ENCODE measurements around the gene NHP2. TPM values are rescaled to one million over a fixed set of nuclear protein-coding genes. Genes with fewer than 3 reads are reported as not detected.

Gene NHP2
- polyA plus RNA-seq, 1 donor from 2014 or later: 332 TPM

GRCh38 chr5:178143246-178143645, 10.4 kb downstream of the NHP2 start:
- no peak for TF ChIP-seq EP300 (conservative IDR thresholded peaks at IDR 0.05; ENCODE audit: poor library complexity, severe bottlenecking)
- no peak for TF ChIP-seq EZH2 (IDR thresholded peaks at IDR 0.05; ENCODE audit: borderline replicate concordance, insufficient read depth, low read length, poor library complexity, severe bottlenecking)
- TF ChIP-seq RAD21 (conservative IDR thresholded peaks at IDR 0.05): no peak
- no peak for TF ChIP-seq SMC3 (conservative IDR thresholded peaks at IDR 0.05; ENCODE audit: poor library complexity)
- TF ChIP-seq, protein P1, sequence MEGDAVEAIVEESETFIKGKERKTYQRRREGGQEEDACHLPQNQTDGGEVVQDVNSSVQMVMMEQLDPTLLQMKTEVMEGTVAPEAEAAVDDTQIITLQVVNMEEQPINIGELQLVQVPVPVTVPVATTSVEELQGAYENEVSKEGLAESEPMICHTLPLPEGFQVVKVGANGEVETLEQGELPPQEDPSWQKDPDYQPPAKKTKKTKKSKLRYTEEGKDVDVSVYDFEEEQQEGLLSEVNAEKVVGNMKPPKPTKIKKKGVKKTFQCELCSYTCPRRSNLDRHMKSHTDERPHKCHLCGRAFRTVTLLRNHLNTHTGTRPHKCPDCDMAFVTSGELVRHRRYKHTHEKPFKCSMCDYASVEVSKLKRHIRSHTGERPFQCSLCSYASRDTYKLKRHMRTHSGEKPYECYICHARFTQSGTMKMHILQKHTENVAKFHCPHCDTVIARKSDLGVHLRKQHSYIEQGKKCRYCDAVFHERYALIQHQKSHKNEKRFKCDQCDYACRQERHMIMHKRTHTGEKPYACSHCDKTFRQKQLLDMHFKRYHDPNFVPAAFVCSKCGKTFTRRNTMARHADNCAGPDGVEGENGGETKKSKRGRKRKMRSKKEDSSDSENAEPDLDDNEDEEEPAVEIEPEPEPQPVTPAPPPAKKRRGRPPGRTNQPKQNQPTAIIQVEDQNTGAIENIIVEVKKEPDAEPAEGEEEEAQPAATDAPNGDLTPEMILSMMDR (IDR thresholded peaks at IDR 0.05; ENCODE audit: poor library complexity, severe bottlenecking): no peak
- TF ChIP-seq TAF1 (IDR thresholded peaks at IDR 0.05; ENCODE audit: low read depth): no peak
- TF ChIP-seq MXI1 (conservative IDR thresholded peaks at IDR 0.05; ENCODE audit: poor library complexity, severe bottlenecking): no peak
- no peak for TF ChIP-seq POLR2AphosphoS5 (IDR thresholded peaks at IDR 0.05)
- no peak for TF ChIP-seq REST (IDR thresholded peaks at IDR 0.05; ENCODE audit: borderline replicate concordance)
- Histone ChIP-seq H3K4me3 (ENCODE audit: low read length) (no peak overlapping the region), H3K9ac (ENCODE audit: low read length) (no peak overlapping the region), H3F3A (ENCODE audit: insufficient read depth, low read length, poor library complexity, severe bottlenecking) (no peaks in the 10 kb centered on the region), H3K27me3 (ENCODE audit: insufficient read depth, low read depth, low read length) (no peaks in the 10 kb centered on the region), H3K9me2 (ENCODE audit: insufficient read depth, low read length) (no peaks in the 10 kb centered on the region), H3K79me2 (replicated peaks; ENCODE audit: insufficient read depth, low read length) (no peaks in the 10 kb centered on the region), H2AFZ (ENCODE audit: low read depth, low read length) (no peak overlapping the region), H3K4me2 (ENCODE audit: low read length) (no peak overlapping the region), H4K20me1 (ENCODE audit: insufficient read depth) (no peaks in the 10 kb centered on the region), H3K36me3 (ENCODE audit: insufficient read depth, low read length) (no peaks in the 10 kb centered on the region), H3K9me3 (ENCODE audit: low read length) (no peaks in the 10 kb centered on the region), H3K27ac (ENCODE audit: low read length) (no peak overlapping the region)

GRCh38 chr5:178142642-178143041, 11.0 kb downstream of the NHP2 start:
- H3K79me2 ChIP-seq (replicated peaks; ENCODE audit: insufficient read depth, low read length): no peaks in the 10 kb centered on the region
- no peak overlapping the region for H3K4me3 ChIP-seq (ENCODE audit: low read length)
- no peak overlapping the region for H3K27ac ChIP-seq (ENCODE audit: low read length)
- H2AFZ ChIP-seq (ENCODE audit: low read depth, low read length): no peak overlapping the region
- H3F3A ChIP-seq (ENCODE audit: insufficient read depth, low read length, poor library complexity, severe bottlenecking): no peaks in the 10 kb centered on the region
- H3K4me2 ChIP-seq (ENCODE audit: low read length): no peak overlapping the region
- no peaks in the 10 kb centered on the region for H3K27me3 ChIP-seq (ENCODE audit: insufficient read depth, low read depth, low read length)
- no peaks in the 10 kb centered on the region for H3K9me2 ChIP-seq (ENCODE audit: insufficient read depth, low read length)
- no peaks in the 10 kb centered on the region for H4K20me1 ChIP-seq (ENCODE audit: insufficient read depth)
- no peaks in the 10 kb centered on the region for H3K9me3 ChIP-seq (ENCODE audit: low read length)
- H3K9ac ChIP-seq (ENCODE audit: low read length): no peak overlapping the region
- no peaks in the 10 kb centered on the region for H3K36me3 ChIP-seq (ENCODE audit: insufficient read depth, low read length)
- TF ChIP-seq RAD21 (conservative IDR thresholded peaks at IDR 0.05) (no peak), TAF1 (IDR thresholded peaks at IDR 0.05; ENCODE audit: low read depth) (no peak), REST (IDR thresholded peaks at IDR 0.05; ENCODE audit: borderline replicate concordance) (no peak), MXI1 (conservative IDR thresholded peaks at IDR 0.05; ENCODE audit: poor library complexity, severe bottlenecking) (no peak), EZH2 (IDR thresholded peaks at IDR 0.05; ENCODE audit: borderline replicate concordance, insufficient read depth, low read length, poor library complexity, severe bottlenecking) (no peak), EP300 (conservative IDR thresholded peaks at IDR 0.05; ENCODE audit: poor library complexity, severe bottlenecking) (no peak), SMC3 (conservative IDR thresholded peaks at IDR 0.05; ENCODE audit: poor library complexity) (no peak), POLR2AphosphoS5 (IDR thresholded peaks at IDR 0.05) (no peak)
- TF ChIP-seq, protein P1 (IDR thresholded peaks at IDR 0.05; ENCODE audit: poor library complexity, severe bottlenecking): no peak
